Suprapubic skin (tissue), 4 donors: Measurements from ENCODE around the gene FBXO17.
A peak's percentile ranks its signal among the peaks of the same experiment; 100 is the strongest.

ENCODE experiments used
- CTCF ChIP-seq, 2 donors: fragments of 200-600 bp in 1 of 2; fragments of 450-650 bp in 1 of 2; sonication (generic) in 1 of 2; IDR thresholded peaks; one replicate each; pipeline ENCODE4 v1.5.1; 2016 to 2019; ENCODE audit warnings: antibody characterized with exemption in 2 of 2, mild to moderate bottlenecking in 1 of 2, moderate library complexity in 1 of 2
- EP300 ChIP-seq: sonication (generic); formaldehyde crosslinking; IDR thresholded peaks from one replicate; pipeline ENCODE4 v1.6.1; 2017; ENCODE audit warnings: antibody characterized with exemption
- POLR2AphosphoS5 ChIP-seq, 3 donors: sonication (generic); formaldehyde crosslinking; IDR thresholded peaks; one replicate each; pipeline ENCODE4 v1.6.1; 2017; ENCODE audit warnings: antibody characterized with exemption in 3 of 3

GRCh38 chr19:38929929-38930775 lies 45.4 kb downstream of the FBXO17 start, which contains the start of gene SARS2:
- TF ChIP-seq POLR2AphosphoS5 (IDR thresholded peaks at IDR 0.05) (peak in 2 of 3 donors; percentile 8 to 46), CTCF (IDR thresholded peaks at IDR 0.05) (peak; percentile 99 to 100), EP300 (no peak)
